Measurements from ENCODE around the gene C16orf54.
"Not testable (repeated sequence)": the region's sequence is repeated elsewhere in the genome, so short reads cannot be mapped to it uniquely, and the experiment has no call there.

C16orf54 gene

DNA sequence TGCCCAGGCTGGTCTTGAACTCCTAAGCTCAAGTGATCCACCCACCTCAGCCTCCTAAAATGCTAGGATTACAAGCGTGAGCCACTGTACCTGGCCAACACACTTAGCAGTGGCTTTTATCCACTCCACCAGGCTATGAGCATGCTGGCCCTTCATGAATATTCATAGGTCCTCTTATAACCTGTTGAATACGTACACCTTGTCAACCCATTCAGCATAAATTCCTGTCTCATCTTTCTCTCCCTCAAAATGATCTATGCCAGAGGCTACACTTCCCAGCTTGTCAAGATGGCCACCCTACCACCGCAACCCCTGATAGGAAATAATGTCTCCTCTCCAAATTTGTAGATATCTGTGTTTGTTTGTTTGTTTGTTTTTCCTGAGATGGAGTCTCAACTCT is 21.3 kb upstream of the C16orf54 start:
- DNase-seq (ENCODE audit: low read depth): no peak

DNA sequence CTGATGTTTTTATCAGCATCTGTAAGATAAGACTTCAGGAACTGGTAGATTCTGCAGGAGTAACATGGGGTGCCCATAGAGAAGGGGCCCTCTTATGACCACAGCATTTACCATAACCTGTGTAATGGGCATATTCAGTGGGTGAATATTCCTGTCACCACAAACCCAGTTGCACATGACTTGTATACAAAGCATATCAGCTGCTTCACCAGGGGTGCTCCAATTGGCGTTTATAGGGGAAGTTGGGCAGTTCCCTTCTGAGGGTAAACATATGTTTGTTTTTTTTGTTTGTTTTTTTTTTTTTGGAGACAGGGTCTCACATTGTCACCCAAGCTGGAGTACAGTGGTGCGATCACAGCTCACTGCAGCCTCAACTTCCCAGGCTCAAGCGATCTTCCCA is 20.8 kb upstream of the C16orf54 start:
- DNase-seq (ENCODE audit: low read depth): no peak

- no peak for DNase-seq (ENCODE audit: low read depth)
Observed at GRCh38 chr16:29765167-29766032, 19.6 kb upstream of the C16orf54 start.

GRCh38 chr16:29763326-29763725 is 17.5 kb upstream of the C16orf54 start:
- DNase-seq (ENCODE audit: low read depth): no peak

GRCh38 chr16:29761882-29762281 is 16.1 kb upstream of the C16orf54 start:
- DNase-seq (ENCODE audit: low read depth): no peak

DNA sequence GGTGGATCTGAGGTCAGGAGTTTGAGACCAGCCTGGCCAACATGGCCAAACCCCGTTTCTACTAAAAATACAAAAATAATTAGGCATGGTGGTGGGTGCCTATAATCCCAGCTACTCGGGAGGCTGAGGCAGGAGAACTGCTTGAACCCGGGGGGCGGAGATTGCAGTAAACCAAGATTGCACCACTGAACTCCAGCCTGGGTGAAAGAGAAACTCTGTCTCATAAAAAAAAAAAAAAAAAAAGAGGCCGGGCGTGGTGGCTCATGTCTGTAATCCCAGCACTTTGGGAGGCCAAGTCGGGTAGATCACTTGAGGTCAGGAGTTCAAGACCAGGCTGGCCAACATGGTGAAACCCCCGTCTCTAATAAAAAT is 15.5 kb upstream of the C16orf54 start:
- not testable (repeated sequence) for DNase-seq (ENCODE audit: low read depth)

DNA sequence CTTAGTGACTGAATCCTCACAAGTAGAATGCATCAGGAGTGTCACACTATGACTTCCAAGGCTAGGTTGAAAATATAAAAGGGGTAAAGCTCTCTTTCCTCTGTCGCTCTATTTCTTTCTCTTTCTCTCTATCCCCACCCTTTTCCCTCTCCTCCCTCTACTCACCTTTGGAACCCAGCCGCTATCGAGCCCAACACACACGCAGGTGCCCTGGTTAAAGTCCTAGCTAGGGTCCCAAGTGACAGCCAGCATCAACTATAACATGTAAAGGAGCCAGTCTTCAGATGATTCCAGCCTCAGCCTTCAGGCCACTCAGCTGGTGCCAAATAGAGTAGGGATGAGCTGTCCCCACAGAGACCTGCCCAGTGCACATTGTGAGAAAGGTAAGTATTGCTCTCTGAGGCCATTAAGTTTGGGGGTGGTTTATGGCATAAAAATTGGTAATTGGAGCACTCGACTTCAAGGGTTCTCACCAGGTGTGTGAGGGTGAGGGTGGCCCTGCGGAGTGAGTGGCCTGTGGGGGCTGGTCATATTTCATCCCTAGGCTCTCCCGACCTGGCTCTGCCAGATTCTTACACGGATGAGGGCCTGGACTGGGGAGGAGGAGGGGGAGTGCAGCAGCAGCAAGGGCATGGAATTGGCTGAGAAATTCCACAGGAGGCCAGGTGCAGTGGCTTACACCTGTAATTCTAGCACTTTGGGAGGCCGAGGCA is 14.9 kb upstream of the C16orf54 start:
- DNase-seq (ENCODE audit: low read depth): no peak

GRCh38 chr16:29757950-29758466 is 12.2 kb upstream of the C16orf54 start:
- DNase-seq (ENCODE audit: low read depth): no peak

DNA sequence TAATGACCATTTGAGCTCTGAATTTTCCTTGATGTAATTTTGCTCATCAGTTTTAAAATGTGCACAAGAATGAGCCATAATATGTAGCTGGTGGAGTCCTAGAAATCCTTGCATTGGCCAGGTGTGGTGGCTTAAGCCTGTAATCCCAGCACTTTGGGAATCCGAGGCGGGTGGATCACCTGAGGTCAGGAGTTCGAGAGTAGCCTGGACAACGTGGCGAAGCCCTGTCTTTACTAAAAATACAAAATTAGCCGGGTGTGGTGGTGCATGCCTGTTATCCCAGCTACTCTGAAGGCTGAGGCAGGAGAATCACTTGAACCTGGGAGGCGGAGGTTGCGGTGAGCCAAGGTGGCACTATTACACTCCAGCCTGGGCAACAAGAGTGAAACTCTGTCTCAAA is 11.3 kb upstream of the C16orf54 start:
- DNase-seq (ENCODE audit: low read depth): not testable (repeated sequence)

- no peak for DNase-seq (ENCODE audit: low read depth)
Observed at GRCh38 chr16:29756654-29757053, 10.9 kb upstream of the C16orf54 start.

GRCh38 chr16:29753516-29753915 is 7.7 kb upstream of the C16orf54 start:
- no peak for DNase-seq (ENCODE audit: low read depth)

GRCh38 chr16:29748760-29749149 is 3.0 kb upstream of the C16orf54 start:
- DNase-seq (ENCODE audit: low read depth): not testable (repeated sequence)

DNA sequence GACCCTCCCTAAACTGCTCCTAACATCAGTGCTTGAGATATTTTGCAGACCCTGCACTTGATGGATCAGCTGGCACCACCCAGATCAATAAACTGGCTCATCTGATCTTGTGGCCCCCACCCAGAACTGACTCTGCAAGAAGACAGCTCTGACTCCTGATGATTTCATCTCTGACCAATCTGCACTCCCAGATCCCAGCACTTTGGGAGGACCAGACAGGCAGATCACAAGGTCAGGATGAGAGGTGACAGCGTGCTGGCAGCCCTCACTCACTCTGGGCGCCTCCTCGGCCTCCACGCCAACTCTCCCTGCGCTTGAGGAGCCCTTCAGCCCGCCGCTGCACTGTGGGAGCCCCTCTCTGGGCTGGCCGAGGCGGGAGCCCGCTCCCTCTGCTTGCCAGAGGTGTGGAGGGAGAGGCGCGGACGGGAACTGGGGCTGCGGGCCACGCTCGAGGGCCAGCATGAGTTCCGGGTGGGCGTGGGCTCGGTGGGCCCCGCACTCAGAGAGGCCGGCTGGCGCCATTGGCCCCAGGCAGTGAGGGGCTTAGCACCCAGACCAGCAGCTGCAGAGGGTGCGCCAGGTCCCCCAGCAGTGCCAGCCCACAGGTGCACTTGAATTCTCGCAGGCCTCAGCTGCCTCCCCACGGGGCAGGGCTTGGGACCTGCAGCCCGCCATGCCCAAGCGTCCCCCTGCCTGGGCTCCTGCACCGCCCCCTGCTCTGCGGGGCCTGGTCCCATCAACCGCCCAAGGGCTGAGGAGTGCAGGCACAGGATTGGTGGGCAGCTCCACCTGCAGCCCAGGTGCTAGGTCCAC is 2.4 kb upstream of the C16orf54 start:
- DNase-seq (ENCODE audit: low read depth): no peak

DNA sequence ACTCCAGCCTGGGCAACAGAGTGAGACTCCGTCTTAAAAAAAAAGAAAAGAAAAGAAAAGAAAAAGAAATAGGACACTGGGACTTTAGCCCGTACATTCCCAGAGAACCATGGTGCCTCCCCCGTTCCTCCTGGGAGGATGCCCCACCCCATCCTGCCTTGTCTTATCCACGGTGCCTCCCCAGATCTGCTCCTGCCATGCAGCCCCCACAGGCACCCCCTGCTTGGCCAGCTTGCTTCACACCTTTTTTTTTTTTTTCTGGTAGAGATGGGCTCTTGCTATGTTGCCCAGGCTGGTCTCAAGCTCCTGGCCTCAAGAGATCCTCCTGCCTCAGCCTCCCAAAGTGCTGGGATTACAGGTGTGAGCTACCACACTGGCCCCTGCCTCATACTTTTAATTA is 728 bp upstream of the C16orf54 start:
- peak; percentile 57 for DNase-seq (ENCODE audit: low read depth)

DNA sequence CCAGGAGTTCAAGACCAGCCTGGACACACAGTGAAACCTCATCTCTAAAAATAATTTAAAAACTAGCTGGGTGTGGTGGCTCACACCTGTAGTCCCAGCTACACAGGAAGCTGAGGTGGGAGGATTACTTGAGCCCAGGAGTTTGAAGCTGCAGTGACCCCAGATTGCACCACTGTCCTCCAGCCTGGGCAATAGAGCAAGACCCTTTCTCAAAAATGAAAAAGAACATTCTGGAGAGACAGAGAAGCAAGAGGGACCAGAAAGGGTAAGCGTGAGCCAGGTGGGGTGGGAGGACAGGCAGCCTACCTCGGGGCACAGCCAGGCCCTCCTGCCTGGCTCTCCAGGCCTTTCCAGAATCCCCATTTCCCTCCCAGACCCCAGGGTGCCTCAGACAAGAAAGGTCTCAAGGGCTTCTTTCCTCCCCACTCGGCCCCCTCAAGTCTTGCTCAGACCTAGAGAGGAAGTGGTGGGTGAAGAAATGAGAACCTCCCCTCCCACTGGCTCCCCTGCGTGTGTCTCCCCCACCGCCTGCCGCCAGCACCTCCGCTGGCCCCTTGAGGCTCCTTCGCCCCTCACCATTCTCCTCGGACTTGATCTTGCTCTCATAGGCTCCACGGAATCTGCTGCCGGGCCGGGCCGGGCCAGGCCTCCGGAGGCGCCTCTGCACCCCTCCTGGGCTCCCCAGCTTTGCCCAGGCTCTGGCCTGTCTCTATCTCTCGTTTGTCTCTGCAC is 503 bp downstream of the C16orf54 start:
- DNase-seq (ENCODE audit: low read depth): no peak

DNA sequence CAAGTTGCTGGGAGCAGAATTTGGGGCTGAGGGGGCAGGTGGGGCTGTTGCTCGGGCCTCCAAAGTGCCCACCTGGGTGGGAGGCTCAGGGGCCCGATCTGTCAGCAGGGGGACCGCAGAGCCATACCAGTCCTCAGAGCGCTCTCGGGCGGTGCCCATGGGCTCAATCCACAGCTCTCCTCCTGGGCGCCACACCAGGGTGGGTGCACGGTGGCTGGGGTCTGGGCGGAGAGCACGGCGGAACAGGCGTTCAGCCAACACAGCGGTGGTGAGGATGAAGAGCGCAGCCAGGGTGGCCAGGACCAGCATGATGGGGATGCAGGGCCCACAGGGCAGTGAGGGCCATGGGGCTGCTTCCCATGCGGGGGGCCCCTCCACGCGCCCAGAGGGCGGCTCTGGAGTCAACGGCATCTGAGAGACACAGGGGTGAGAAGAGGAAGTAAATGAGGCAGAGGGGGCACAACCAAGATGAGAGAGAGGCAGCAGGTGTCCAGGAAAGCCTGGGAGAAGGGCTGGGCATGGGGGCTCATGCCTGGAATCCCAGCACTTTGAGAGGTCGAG is 1.2 kb downstream of the C16orf54 start:
- DNase-seq (ENCODE audit: low read depth): no peak

- DNase-seq (ENCODE audit: low read depth): no peak
Observed at GRCh38 chr16:29743827-29744531, 1.8 kb downstream of the C16orf54 start.

DNA sequence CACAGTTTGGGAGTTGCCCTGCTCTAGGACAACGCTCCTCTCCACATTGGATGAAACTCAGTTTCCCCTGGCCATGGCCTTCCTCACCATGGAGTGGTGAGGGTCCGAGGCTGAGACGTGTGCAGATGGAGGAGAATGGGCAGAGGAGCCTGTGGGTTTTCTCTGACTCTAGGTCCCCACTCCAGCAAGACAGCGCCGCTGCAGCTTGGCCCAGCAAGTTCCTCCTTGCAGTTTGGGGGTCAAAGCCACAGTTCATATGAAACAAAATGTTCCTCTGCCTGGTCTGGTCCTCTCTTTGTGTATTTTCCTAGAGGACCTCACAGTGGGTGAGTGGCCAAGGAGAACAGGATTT is 2.3 kb downstream of the C16orf54 start:
- DNase-seq (ENCODE audit: low read depth): no peak

GRCh38 chr16:29742683-29743275 is 3.0 kb downstream of the C16orf54 start:
- DNase-seq (ENCODE audit: low read depth): no peak

- DNase-seq (ENCODE audit: low read depth): not testable (repeated sequence)
Observed at GRCh38 chr16:29740630-29741015, 5.2 kb downstream of the C16orf54 start.

All from CMK (cell line).